Stomach (tissue), 19 donors: ENCODE measurements around the gene COL4A1. TPM values are rescaled to one million over a fixed set of nuclear protein-coding genes. Genes with fewer than 3 reads are reported as not detected.

Source experiments
- DNase-seq, 2 donors: peaks; one replicate each; pipeline versions ENCODE4 v3.0.0 to v3.0.0-alpha.2; 2013 to 2019
- H3K27ac ChIP-seq, 5 donors: fragments of 200-600 bp in 4 of 5; sonication (generic) in 4 of 5; one replicate each; pipeline ENCODE4 v1.5.1; 2013 to 2019; ENCODE audit warnings: mild to moderate bottlenecking in 1 of 5, moderate library complexity in 1 of 5
- H3K27me3 ChIP-seq, 3 donors: fragments of 200-600 bp; sonication (generic); one replicate each; pipeline ENCODE4 v1.5.1; 2017 to 2019; ENCODE audit warnings: mixed run types in 1 of 3
- H3K36me3 ChIP-seq, 4 donors: fragments of 200-600 bp; sonication (generic); 1 replicate in 3 of 4; 2 replicates in 1 of 4; pipeline ENCODE4 v1.5.1; 2016 to 2019
- H3K4me1 ChIP-seq, 4 donors: fragments of 200-600 bp; sonication (generic); one replicate each; pipeline ENCODE4 v1.5.1; 2016 to 2019
- H3K4me3 ChIP-seq, 4 donors: fragments of 200-600 bp; sonication (generic) in 3 of 4; one replicate each; pipeline ENCODE4 v1.5.1; 2016 to 2019; ENCODE audit warnings: mild to moderate bottlenecking in 1 of 4
- H3K9me3 ChIP-seq, 4 donors: fragments of 200-600 bp; sonication (generic); one replicate each; pipeline ENCODE4 v1.5.1; 2016 to 2019
- CTCF ChIP-seq, 7 experiments: fragments of 450-650 bp in 4 of 7; fragments of 200-600 bp in 3 of 7; sonication (generic) in 3 of 7; IDR thresholded peaks; one replicate each; pipeline ENCODE4 v1.5.1; 2016 to 2019; ENCODE audit warnings: antibody characterized with exemption in 7 of 7, control low read depth in 2 of 7, mild to moderate bottlenecking in 1 of 7
- EP300 ChIP-seq: sonication (generic); formaldehyde crosslinking; IDR thresholded peaks from one replicate; pipeline ENCODE4 v1.6.1; 2017; ENCODE audit warnings: antibody characterized with exemption
- POLR2A ChIP-seq, 4 donors: fragments of 450-650 bp; IDR thresholded peaks; one replicate each; pipeline ENCODE4 v1.6.1; 2016; ENCODE audit warnings: antibody characterized with exemption in 4 of 4, control low read depth in 2 of 4, mild to moderate bottlenecking in 1 of 4, moderate library complexity in 1 of 4
- POLR2AphosphoS5 ChIP-seq, 3 donors: sonication (generic); formaldehyde crosslinking; IDR thresholded peaks; one replicate each; pipeline ENCODE4 v1.6.1; 2016; ENCODE audit warnings: antibody characterized with exemption in 3 of 3
- WGBS, 5 donors: extraction: QIAGEN DNeasy Blood & Tissue Kit in 3 of 5; methylation state at CpG; one replicate each; pipeline versions ENCODE4 v1.1.5 to v1.1.7; 2013 to 2018; 5-methylcytosine and 5-hydroxymethylcytosine counted together
- intact Hi-C: fragments of 100-400 bp; cut with DNase I; formaldehyde crosslinking; loops from one replicate; pipeline ENCODE4 v1.15.1; 2023; ENCODE audit warnings: low total_unique reads
- long read RNA-seq, 10 donors: transcript quantifications; one replicate each; lab custom pipeline, GENCODE V29; 2026
- polyA plus RNA-seq, 3 donors: library from polyadenylated mRNA; stranded (reverse); fragments of 200-250 nt; gene quantifications; one replicate each; pipeline ENCODE4 v1.2.3, GENCODE V29; 2013
- total RNA-seq, 5 donors: library from RNA; depleted of rRNA; stranded (reverse); fragments of >200 nt; gene quantifications; one replicate each; pipeline versions ENCODE4 v1.1.0 to v1.2.3, GENCODE V29; 2014 to 2016
- donor health status: healthy with polysubstance abuse.
- donor health status: Bipolar disorder and iron deficiency.
- donor health status: healthy.

COL4A1 gene
- total RNA-seq, result 100 to 1,000 TPM; 132 to 798 (median 175) TPM
- 10 to 100 TPM; 18.8 to 59.0 (median 30.6) TPM for polyA plus RNA-seq
- long read RNA-seq, donor 1, full-length matches to known transcripts, result 3 of 8 reads
- long read RNA-seq, donor 1, partial matches to known transcripts, result 5 of 8 reads
- long read RNA-seq, donor 1, other reads (novel, unspliced or antisense), result 0 of 8 reads
- long read RNA-seq, donor 2, partial matches to known transcripts, result 16 of 18 reads
- long read RNA-seq, donor 2, other reads (novel, unspliced or antisense), result 0 of 18 reads
- long read RNA-seq, donor 3, full-length matches to known transcripts, result 2 of 7 reads
- long read RNA-seq, donor 3, partial matches to known transcripts, result 5 of 7 reads
- long read RNA-seq, donor 3, other reads (novel, unspliced or antisense), result 0 of 7 reads
- long read RNA-seq, donor 4, result 0 reads
- long read RNA-seq, donor 5, full-length matches to known transcripts, result 7 of 43 reads
- long read RNA-seq, donor 5, partial matches to known transcripts, result 36 of 43 reads
- long read RNA-seq, donor 5, other reads (novel, unspliced or antisense), result 0 of 43 reads
- long read RNA-seq, donor 6, full-length matches to known transcripts, result 8 of 415 reads
- long read RNA-seq, donor 6, partial matches to known transcripts, result 401 of 415 reads
- long read RNA-seq, donor 6, other reads (novel, unspliced or antisense), result 6 of 415 reads
- long read RNA-seq, donor 7, full-length matches to known transcripts, result 7 of 40 reads
- long read RNA-seq, donor 7, partial matches to known transcripts, result 33 of 40 reads
- long read RNA-seq, donor 7, other reads (novel, unspliced or antisense), result 0 of 40 reads
- long read RNA-seq, donor 8, full-length matches to known transcripts, result 2 of 2 reads
- long read RNA-seq, donor 8, partial matches to known transcripts, result 0 of 2 reads
- long read RNA-seq, donor 8, other reads (novel, unspliced or antisense), result 0 of 2 reads
- long read RNA-seq, donor 9, partial matches to known transcripts, result 31 of 31 reads
- long read RNA-seq, donor 9, other reads (novel, unspliced or antisense), result 0 of 31 reads
- long read RNA-seq, donor 10, result 0 reads

DNA sequence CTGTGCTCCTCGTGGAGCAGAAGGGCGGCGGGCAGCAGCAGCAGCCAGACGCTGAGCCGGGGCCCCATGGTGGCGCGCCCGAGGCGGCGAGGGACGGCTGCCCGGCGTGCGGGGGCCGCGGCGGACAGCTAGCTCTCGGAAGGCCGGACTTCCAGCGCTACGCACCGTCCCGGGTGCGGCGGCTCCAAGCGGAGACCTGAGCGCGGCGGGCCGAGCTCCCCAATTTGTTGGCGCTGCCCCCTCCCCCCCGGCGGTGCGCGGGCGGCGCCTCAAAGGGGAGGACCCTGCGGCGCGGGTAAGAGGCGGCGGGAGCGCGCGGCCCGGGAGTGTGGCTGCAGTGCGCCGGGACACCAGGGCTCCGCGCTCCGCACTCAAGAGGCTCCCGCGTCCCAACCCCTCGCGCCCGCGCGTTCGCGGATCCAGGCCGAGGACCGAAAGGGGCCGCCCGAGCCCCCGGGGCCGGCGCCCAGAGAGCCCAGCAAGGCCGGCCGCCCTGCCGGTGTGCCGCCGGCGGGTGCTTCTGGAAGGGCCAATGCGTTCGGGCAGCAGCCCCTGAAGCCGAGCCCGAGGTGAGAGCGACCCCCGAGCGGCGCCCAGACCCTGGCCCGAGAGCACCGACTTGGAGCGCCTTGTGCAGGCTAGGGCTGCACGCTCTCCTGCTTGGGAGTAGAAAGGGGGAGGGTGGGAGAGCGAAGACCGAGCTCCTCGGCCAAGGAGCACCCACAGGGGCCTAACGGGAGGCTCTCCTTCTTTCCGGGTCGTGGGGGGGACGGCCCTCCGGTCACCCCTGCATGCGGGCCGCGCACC, at the start of gene COL4A1, which contains the start of gene COL4A2:
COL4A1 (minus strand) TSS at position 198 of the 807 bp plus-strand sequence; CDS start at position 68, 130 bp downstream.
COL4A2 (plus strand) TSS at position 325 of the 807 bp plus-strand sequence. CDS start 620 bp downstream, outside the sequence.
- TF ChIP-seq EP300 (no peak), POLR2AphosphoS5 (IDR thresholded peaks at IDR 0.05) (peak; percentile 86 to 94 (median 92))
- Histone ChIP-seq H3K27me3 (peaks cover 0 to 85% (median 40%) of the 10 kb centered on the region in 3 donors), H3K36me3 (peaks cover 0 to 7% (median 0%) of the 10 kb centered on the region in 4 donors), H3K9me3 (no peaks in the 10 kb centered on the region), H3K4me1 (peaks cover 32 to 82% (median 63%) of the 10 kb centered on the region in 4 donors), H3K27ac (peak within 1 kb of the TSS; percentile 86 to 97 (median 92)), H3K4me3 (peak within 1 kb of the TSS; percentile 63 to 86 (median 72))
- intact Hi-C loops, result no loop called here
- 1 to 3% (median 2%) methylated on average over 11 to 91 of the region's 96 CpGs for WGBS, 5 donors
- DNase-seq, result peak in 1 of 2 donors; percentile 92

DNA sequence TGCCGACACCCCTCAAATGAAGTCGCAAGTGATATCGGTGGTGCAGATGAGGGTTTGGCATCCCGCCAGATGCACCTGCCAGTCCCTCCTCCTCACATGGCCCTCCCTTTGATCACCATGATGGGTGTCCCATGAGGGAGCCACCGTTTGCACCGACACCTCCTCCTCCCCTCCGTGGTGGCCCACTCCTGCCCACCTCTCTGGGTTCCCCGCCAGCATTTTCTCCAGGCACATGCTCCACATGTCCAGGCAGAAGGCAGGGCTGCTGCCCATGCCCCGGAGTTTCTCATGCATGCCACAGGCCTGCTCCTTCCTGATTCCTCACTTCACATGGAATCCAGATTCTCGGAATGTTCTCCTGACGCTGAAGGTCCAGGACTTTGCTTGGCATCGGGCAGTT, 49.4 kb upstream of the COL4A1 start:
- intact Hi-C loops, result no loop called here
- WGBS, 5 donors, result 74 to 83% (median 76%) methylated on average over 11 to 12 of the region's 12 CpGs
- DNase-seq, result no peak
- TF ChIP-seq CTCF (IDR thresholded peaks at IDR 0.05), result no peak
- TF ChIP-seq POLR2A (IDR thresholded peaks at IDR 0.05), result no peak
- TF ChIP-seq EP300, result no peak
- no peak for TF ChIP-seq POLR2AphosphoS5 (IDR thresholded peaks at IDR 0.05)
- H3K4me3 ChIP-seq, result no peak overlapping the region
- no peaks in the 10 kb centered on the region for H3K9me3 ChIP-seq
- peaks cover 0 to 58% (median 15%) of the 10 kb centered on the region in 4 donors for H3K4me1 ChIP-seq
- H3K36me3 ChIP-seq, result peaks cover 0 to 17% (median 3%) of the 10 kb centered on the region in 4 donors
- no peaks in the 10 kb centered on the region for H3K27me3 ChIP-seq
- H3K27ac ChIP-seq, result peak overlapping the region in 4 of 5 donors; percentile 32 to 87 (median 42)

DNA sequence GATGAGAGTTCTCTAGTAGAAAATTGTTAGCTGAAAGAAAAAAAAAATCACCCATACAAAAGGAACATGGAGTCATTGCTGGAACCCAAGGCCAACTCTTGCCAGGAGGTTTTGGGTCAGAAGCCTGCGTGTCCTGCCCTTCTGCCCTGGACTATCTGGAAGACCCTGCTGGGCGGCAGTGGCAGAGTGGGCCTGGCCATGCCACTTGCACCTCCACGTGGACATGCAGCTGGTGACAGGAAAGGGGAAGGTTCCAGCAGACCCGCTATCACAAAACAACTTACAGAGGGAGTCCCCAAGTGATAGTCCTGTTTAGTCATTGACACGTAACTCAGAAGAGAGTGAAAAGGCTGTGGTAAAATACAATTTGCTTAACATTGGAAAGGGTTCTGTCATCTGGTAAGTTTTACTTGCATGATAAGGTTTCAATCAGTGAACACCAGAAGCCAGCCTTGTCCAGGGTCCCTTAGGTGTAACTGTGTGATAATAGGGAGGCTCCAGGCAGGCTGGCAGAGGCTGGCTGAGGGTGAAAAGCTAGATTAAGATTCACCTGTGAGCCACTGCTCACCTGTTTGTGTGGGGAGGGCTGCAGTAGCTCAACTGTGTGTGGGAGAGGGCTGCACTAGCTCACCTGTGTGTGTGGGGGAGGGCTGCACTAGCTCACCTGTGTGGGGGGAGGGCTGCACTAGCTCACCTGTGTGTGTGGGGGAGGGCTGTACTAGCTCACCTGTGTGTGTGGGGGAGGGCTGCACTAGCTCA, 47.9 kb upstream of the COL4A1 start:
- Histone ChIP-seq H3K27ac (peak overlapping the region in 4 of 5 donors; percentile 34 to 92 (median 47)), H3K9me3 (no peaks in the 10 kb centered on the region), H3K27me3 (no peaks in the 10 kb centered on the region), H3K4me3 (no peak overlapping the region), H3K4me1 (peaks cover 0 to 44% (median 11%) of the 10 kb centered on the region in 4 donors), H3K36me3 (peaks cover 0 to 17% (median 3%) of the 10 kb centered on the region in 4 donors)
- TF ChIP-seq POLR2AphosphoS5 (IDR thresholded peaks at IDR 0.05), result no peak
- TF ChIP-seq POLR2A (IDR thresholded peaks at IDR 0.05), result no peak
- TF ChIP-seq CTCF (IDR thresholded peaks at IDR 0.05), result no peak
- no peak for TF ChIP-seq EP300
- intact Hi-C loops, result no loop called here
- DNase-seq, result no peak
- WGBS, 5 donors, result 68 to 77% (median 74%) methylated on average over 5 of the region's 5 CpGs
